IMR-90 (cell line): ENCODE results near the gene HDAC7. TPM values are rescaled to one million over a fixed set of nuclear protein-coding genes. Genes with fewer than 3 reads are reported as not detected.

Experiments used
- ATAC-seq: fragments of 200-7000 bp; cut with Tn5 transposase; 2 replicates; pipeline ENCODE4 v1.9.1; 2020; ENCODE audit warnings: low read depth, mild to moderate bottlenecking, moderate library complexity
- BruUV-seq: library from RNA; stranded (reverse); fragments of 400-500 nt; replicated peaks from 2 replicates; lab custom pipeline; 2021; lab: Mats Ljungman, UMichigan
- CTCF ChIA-PET: fragments of 300-600 bp; formaldehyde crosslinking; extraction: SDS; loops from one replicate; lab custom pipeline; 2021; ENCODE audit warnings: antibody characterized with exemption; lab: Yijun Ruan, JAX
- POLR2A ChIA-PET: fragments of 300-600 bp; sonication (Branson Sonifier 250); formaldehyde crosslinking; loops from one replicate; lab custom pipeline; 2022; ENCODE audit warnings: antibody characterized with exemption; ENCODE audit not compliant: unreplicated experiment; lab: Charles Lee
- DNase-seq: peaks from one replicate; pipeline ENCODE4 v3.0.0; 2013
- H2AFZ ChIP-seq: replicated peaks from 2 replicates; pipeline ENCODE3; 2013; ENCODE audit warnings: low read length, mild to moderate bottlenecking; ENCODE audit not compliant: poor library complexity
- H2AK5ac ChIP-seq: 2 replicates; pipeline ENCODE4 v1.6.1; 2013; ENCODE audit warnings: low read depth, low read length, inconsistent platforms
- H2AK9ac ChIP-seq: replicated peaks from 2 replicates; pipeline ENCODE3; 2013; ENCODE audit warnings: mild to moderate bottlenecking, low read depth, low read length, moderate library complexity; ENCODE audit not compliant: poor library complexity
- H2BK120ac ChIP-seq: 2 replicates; pipeline ENCODE4 v1.6.1; 2013; ENCODE audit warnings: low read depth, low read length, inconsistent platforms
- H2BK15ac ChIP-seq: 3 replicates; pipeline ENCODE4 v1.6.1; 2013; ENCODE audit warnings: low read depth, low read length, inconsistent platforms
- H2BK20ac ChIP-seq: 2 replicates; pipeline ENCODE4 v1.6.1; 2013; ENCODE audit warnings: low read depth, mild to moderate bottlenecking, inconsistent platforms, low read length, moderate library complexity
- H2BK5ac ChIP-seq: 2 replicates; pipeline ENCODE4 v1.6.1; 2013; ENCODE audit warnings: mild to moderate bottlenecking, low read depth, low read length, inconsistent platforms; ENCODE audit not compliant: poor library complexity, severe bottlenecking
- H3K14ac ChIP-seq: replicated peaks from 2 replicates; pipeline ENCODE4 v1.6.1; 2013; ENCODE audit warnings: low read depth, low read length, inconsistent platforms
- H3K18ac ChIP-seq: 2 replicates; pipeline ENCODE4 v1.6.1; 2013; ENCODE audit warnings: low read depth, low read length, control low read depth
- H3K23ac ChIP-seq: 2 replicates; pipeline ENCODE4 v1.6.1; 2013; ENCODE audit warnings: low read depth, low read length, inconsistent platforms
- H3K27ac ChIP-seq: 2 replicates; pipeline ENCODE4 v1.5.1; 2013; ENCODE audit warnings: mild to moderate bottlenecking, control low read depth, low read length; ENCODE audit not compliant: insufficient read depth
- H3K27me3 ChIP-seq: 2 replicates; pipeline ENCODE4 v1.6.1; 2013; ENCODE audit warnings: low read length; ENCODE audit not compliant: control insufficient read depth, insufficient read depth
- H3K36me3 ChIP-seq: 2 replicates; pipeline ENCODE4 v1.6.1; 2013; ENCODE audit warnings: low read length, mixed read lengths; ENCODE audit not compliant: control insufficient read depth, insufficient read depth
- H3K4ac ChIP-seq: 2 replicates; pipeline ENCODE4 v1.6.1; 2013; ENCODE audit warnings: low read depth, low read length, inconsistent platforms
- H3K4me1 ChIP-seq: 2 replicates; pipeline ENCODE4 v1.6.1; 2013; ENCODE audit warnings: low read length, mixed read lengths; ENCODE audit not compliant: control insufficient read depth, insufficient read depth
- H3K4me2 ChIP-seq: 2 replicates; pipeline ENCODE4 v1.6.1; 2013; ENCODE audit warnings: low read depth, mild to moderate bottlenecking, control low read depth, low read length, moderate library complexity
- H3K4me3 ChIP-seq: 2 replicates; pipeline ENCODE4 v1.5.1; 2013; ENCODE audit warnings: low read depth, mild to moderate bottlenecking, control low read depth, low read length, moderate library complexity; ENCODE audit not compliant: insufficient read depth
- H3K56ac ChIP-seq: 2 replicates; pipeline ENCODE4 v1.6.1; 2013; ENCODE audit warnings: low read length, inconsistent platforms; ENCODE audit not compliant: insufficient read depth; ENCODE audit errors: extremely low read depth
- H3K79me1 ChIP-seq, 2 experiments: 2 replicates each; pipeline ENCODE4 v1.6.1; 2013; ENCODE audit warnings: low read length in 2 of 2, inconsistent platforms in 1 of 2, low read depth in 1 of 2
- H3K9ac ChIP-seq: 2 replicates; pipeline ENCODE4 v1.6.1; 2013; ENCODE audit warnings: low read depth, low read length, control low read depth
- H3K9me1 ChIP-seq: 2 replicates; pipeline ENCODE4 v1.6.1; 2013; ENCODE audit warnings: low read length, inconsistent platforms; ENCODE audit not compliant: insufficient read depth
- H3K9me3 ChIP-seq: 2 replicates; pipeline ENCODE4 v1.6.1; 2013; ENCODE audit warnings: low read length; ENCODE audit not compliant: control insufficient read depth, insufficient read depth
- H4K20me1 ChIP-seq: 2 replicates; pipeline ENCODE4 v1.6.1; 2013; ENCODE audit warnings: low read length, inconsistent platforms; ENCODE audit not compliant: insufficient read depth
- H4K5ac ChIP-seq: 2 replicates; pipeline ENCODE4 v1.6.1; 2013; ENCODE audit warnings: mild to moderate bottlenecking, low read depth, low read length, control low read depth
- H4K8ac ChIP-seq, 2 experiments: 2 replicates each; pipeline ENCODE4 v1.6.1; 2013; ENCODE audit warnings: low read depth in 2 of 2, low read length in 2 of 2, control low read depth in 1 of 2, inconsistent platforms in 1 of 2
- H4K91ac ChIP-seq: 2 replicates; pipeline ENCODE4 v1.6.1; 2013; ENCODE audit warnings: low read depth, low read length, inconsistent platforms; ENCODE audit not compliant: insufficient read depth
- CEBPB ChIP-seq: IDR thresholded peaks from 2 replicates; pipeline ENCODE4 v1.6.1; 2012; ENCODE audit warnings: low read depth, low read length, improper control_type of control experiment
- RAD21 ChIP-seq: IDR thresholded peaks from 2 replicates; pipeline ENCODE4 v1.6.1; 2012; ENCODE audit warnings: low read length, improper control_type of control experiment
- WGBS, 2 experiments: methylation state at CpG; one replicate each; pipeline versions ENCODE4 v1.1.5 to v1.1.7; 2013; ENCODE audit warnings: missing lambda C conversion rate in 2 of 2; ENCODE audit not compliant: insufficient read length in 1 of 2; ENCODE audit errors: extremely low coverage in 2 of 2; 5-methylcytosine and 5-hydroxymethylcytosine counted together
- dilution Hi-C: fragments of 300-500 bp; cut with HindIII; formaldehyde crosslinking; loops from one replicate; pipeline ENCODE4 v1.14.3; 2018; ENCODE audit warnings: low sequenced_read_pairs; ENCODE audit not compliant: unreplicated experiment
- in situ Hi-C: fragments of 300-500 bp; cut with MboI; formaldehyde crosslinking; loops from 3 replicates; pipeline ENCODE4 v1.14.3; 2019; ENCODE audit warnings: low sequenced_read_pairs, inconsistent platforms, mixed read lengths
- intact Hi-C: fragments of 100-400 bp; cut with micrococcal nuclease; formaldehyde crosslinking; loops from 2 replicates; pipeline ENCODE4 v1.10.0; 2022
- polyA plus RNA-seq, 3 experiments: library from polyadenylated mRNA; depleted of rRNA; stranded (reverse); fragments of >200 nt; gene quantifications; 2 replicates each; pipeline ENCODE4 v1.2.3, GENCODE V29; 2012; ENCODE audit warnings: low replicate concordance in 1 of 3
- total RNA-seq: library from RNA; depleted of rRNA; stranded (reverse); fragments of >200 nt; gene quantifications from 2 replicates; pipeline ENCODE4 v1.2.3, GENCODE V29; 2012
- TF ChIP-seq, protein P1 (sequence below): conservative IDR thresholded peaks from 2 replicates; pipeline ENCODE4 v1.5.1; 2012; ENCODE audit warnings: mild to moderate bottlenecking, low read depth, low read length, improper control_type of control experiment

HDAC7 gene
- total and polyA plus RNA-seq, 2 of the 4 experiments (the other 2 are of a cell fraction), result 10.4 to 64.7 TPM

- DNase-seq (no peak), ATAC-seq (no peak)
- WGBS, 2 experiments, result 56% methylated on average over 3 of the region's 8 CpGs; no CpG with 5 or more reads in 1 of the 2 experiments
- Histone ChIP-seq H3K18ac (no peak overlapping the region), H3K9me3 (no peaks in the 10 kb centered on the region), H3K56ac (no peak overlapping the region), H4K91ac (no peak overlapping the region), H3K4me3 (no peak overlapping the region), H2BK120ac (no peak overlapping the region), H3K9ac (no peak overlapping the region), H3K4me1 (peaks cover 14% of the 10 kb centered on the region), H2BK15ac (no peak overlapping the region; the same call in 2 of the 3 replicates), H3K14ac (no peak overlapping the region), H3K23ac (no peak overlapping the region), H3K9me1 (0 out of 2 replicates have a peak, but pooled peaks cover 5% of the 10 kb centered on the region), H3K36me3 (no peaks in the 10 kb centered on the region), H2AK9ac (no peak overlapping the region), H3K4me2 (no peak overlapping the region), H2BK5ac (no peak overlapping the region), H2BK20ac (no peak overlapping the region), H4K20me1 (no peaks in the 10 kb centered on the region), H3K27me3 (no peaks in the 10 kb centered on the region), H3K79me1 (no peaks in the 10 kb centered on the region), H4K5ac (no peak overlapping the region), H3K27ac (no peak overlapping the region), H2AK5ac (peak overlapping the region; percentile 48; the same call in 1 of the 2 replicates), H2AFZ (no peak overlapping the region), H3K4ac (no peak overlapping the region), H4K8ac (no peak overlapping the region)
- no peak for TF ChIP-seq RAD21
- TF ChIP-seq CEBPB, result no peak
- TF ChIP-seq, protein P1, sequence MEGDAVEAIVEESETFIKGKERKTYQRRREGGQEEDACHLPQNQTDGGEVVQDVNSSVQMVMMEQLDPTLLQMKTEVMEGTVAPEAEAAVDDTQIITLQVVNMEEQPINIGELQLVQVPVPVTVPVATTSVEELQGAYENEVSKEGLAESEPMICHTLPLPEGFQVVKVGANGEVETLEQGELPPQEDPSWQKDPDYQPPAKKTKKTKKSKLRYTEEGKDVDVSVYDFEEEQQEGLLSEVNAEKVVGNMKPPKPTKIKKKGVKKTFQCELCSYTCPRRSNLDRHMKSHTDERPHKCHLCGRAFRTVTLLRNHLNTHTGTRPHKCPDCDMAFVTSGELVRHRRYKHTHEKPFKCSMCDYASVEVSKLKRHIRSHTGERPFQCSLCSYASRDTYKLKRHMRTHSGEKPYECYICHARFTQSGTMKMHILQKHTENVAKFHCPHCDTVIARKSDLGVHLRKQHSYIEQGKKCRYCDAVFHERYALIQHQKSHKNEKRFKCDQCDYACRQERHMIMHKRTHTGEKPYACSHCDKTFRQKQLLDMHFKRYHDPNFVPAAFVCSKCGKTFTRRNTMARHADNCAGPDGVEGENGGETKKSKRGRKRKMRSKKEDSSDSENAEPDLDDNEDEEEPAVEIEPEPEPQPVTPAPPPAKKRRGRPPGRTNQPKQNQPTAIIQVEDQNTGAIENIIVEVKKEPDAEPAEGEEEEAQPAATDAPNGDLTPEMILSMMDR, result no peak
- BruUV-seq, result no TSS peak
- ChIA-PET CTCF (interaction anchor here (0.8 to 2.5 kb wide), 15 partner anchors 11 to 126 kb away, joined by 3 to 12 read pairs (median 4); no protein-coding TSS in a partner anchor), POLR2A (no interaction called here)
- in situ Hi-C loops (loop anchor here (5.0 to 10.0 kb wide), 2 partner anchors 95 to 127 kb away; no protein-coding TSS in a partner anchor), intact Hi-C loops (loop anchor here (2.0 kb wide), 2 partner anchors 21 to 109 kb away; partner anchors contain the start of gene HDAC7), dilution Hi-C loops (no loop called here)
Measured at GRCh38 chr12:47839214-47839876, 19.6 kb upstream of the HDAC7 start.
